Spleen (tissue), 7 donors: Measurements from ENCODE around the gene ENDOV.
"Not testable (repeated sequence)": the region's sequence is repeated elsewhere in the genome, so short reads cannot be mapped to it uniquely, and the experiment has no call there.

ENCODE experiments used
- CTCF ChIP-seq, 11 experiments: fragments of 200-600 bp in 7 of 11; fragments of 450-650 bp in 4 of 11; sonication (generic) in 4 of 11; IDR thresholded peaks in 8 of 11; conservative IDR thresholded peaks in 3 of 11; 1 replicate in 7 of 11; 2 replicates in 4 of 11; pipeline versions ENCODE4 v1.4.0 to v1.8.0; 2016 to 2021; ENCODE audit warnings: antibody characterized with exemption in 11 of 11, inconsistent platforms in 4 of 11, mild to moderate bottlenecking in 1 of 11
- POLR2A ChIP-seq, 3 donors: fragments of 450-650 bp; IDR thresholded peaks; one replicate each; pipeline ENCODE4 v1.5.1; 2017; ENCODE audit warnings: antibody characterized with exemption in 3 of 3, mild to moderate bottlenecking in 1 of 3
- POLR2AphosphoS5 ChIP-seq, 3 donors: sonication (generic); formaldehyde crosslinking; IDR thresholded peaks; one replicate each; pipeline ENCODE4 v1.5.1; 2017; ENCODE audit warnings: antibody characterized with exemption in 3 of 3
- donor health status: DM: no; HTN: no; CAD: no; lungs with moderate emphysema.
- donor health status: DM: no; HTN: no; CAD: no.
- donor health status: DM: no; HTN: no; CAD: no.

GRCh38 chr17:80402102-80402501, 12.9 kb upstream of the ENDOV start:
- not testable (repeated sequence) for TF ChIP-seq POLR2A (IDR thresholded peaks at IDR 0.05); CTCF (IDR thresholded peaks at IDR 0.05 in 8 of 11, conservative IDR thresholded peaks at IDR 0.05 in 3 of 11); POLR2AphosphoS5 (IDR thresholded peaks at IDR 0.05)
